Activated CD4-positive, alpha-beta T cell treated with anti-CD3 and anti-CD28 coated beads, Interleukin-2, amount 10 ng/mL, durations not matched to agents 24 days and 14 days (primary cell): Measurements from ENCODE around the gene EIF3B. TPM values are rescaled to one million over a fixed set of nuclear protein-coding genes. Genes with fewer than 3 reads are reported as not detected.
"Not testable (repeated sequence)": the region's sequence is repeated elsewhere in the genome, so short reads cannot be mapped to it uniquely, and the experiment has no call there.

ENCODE experiments used
- DNase-seq: peaks from one replicate; pipeline ENCODE4 v3.0.0; 2022
- H3K27ac Mint-ChIP-seq: one replicate; pipeline ENCODE4 v1.8.0; 2022; ENCODE audit warnings: mild to moderate bottlenecking, mixed read lengths
- H3K27me3 Mint-ChIP-seq: one replicate; pipeline ENCODE4 v1.8.0; 2022; ENCODE audit warnings: mixed read lengths
- H3K36me3 Mint-ChIP-seq: one replicate; pipeline ENCODE4 v1.8.0; 2022; ENCODE audit warnings: low read depth, mild to moderate bottlenecking, mixed read lengths
- H3K4me1 Mint-ChIP-seq: one replicate; pipeline ENCODE4 v1.8.0; 2021; ENCODE audit warnings: mixed read lengths
- H3K4me3 Mint-ChIP-seq: one replicate; pipeline ENCODE4 v1.8.0; 2022; ENCODE audit warnings: mild to moderate bottlenecking, moderate library complexity, mixed read lengths
- H3K9me3 Mint-ChIP-seq: one replicate; pipeline ENCODE4 v1.8.0; 2021; ENCODE audit warnings: mixed read lengths
- intact Hi-C: fragments of 100-400 bp; cut with micrococcal nuclease; formaldehyde crosslinking; loops from one replicate; pipeline ENCODE4 v1.15.1; 2023
- total RNA-seq: library from RNA; stranded (reverse); gene quantifications from 2 replicates; pipeline ENCODE4 v1.2.3, GENCODE V29; 2022

The EIF3B gene
- total RNA-seq, 1 donor from 2014 or later: 284 TPM

DNA sequence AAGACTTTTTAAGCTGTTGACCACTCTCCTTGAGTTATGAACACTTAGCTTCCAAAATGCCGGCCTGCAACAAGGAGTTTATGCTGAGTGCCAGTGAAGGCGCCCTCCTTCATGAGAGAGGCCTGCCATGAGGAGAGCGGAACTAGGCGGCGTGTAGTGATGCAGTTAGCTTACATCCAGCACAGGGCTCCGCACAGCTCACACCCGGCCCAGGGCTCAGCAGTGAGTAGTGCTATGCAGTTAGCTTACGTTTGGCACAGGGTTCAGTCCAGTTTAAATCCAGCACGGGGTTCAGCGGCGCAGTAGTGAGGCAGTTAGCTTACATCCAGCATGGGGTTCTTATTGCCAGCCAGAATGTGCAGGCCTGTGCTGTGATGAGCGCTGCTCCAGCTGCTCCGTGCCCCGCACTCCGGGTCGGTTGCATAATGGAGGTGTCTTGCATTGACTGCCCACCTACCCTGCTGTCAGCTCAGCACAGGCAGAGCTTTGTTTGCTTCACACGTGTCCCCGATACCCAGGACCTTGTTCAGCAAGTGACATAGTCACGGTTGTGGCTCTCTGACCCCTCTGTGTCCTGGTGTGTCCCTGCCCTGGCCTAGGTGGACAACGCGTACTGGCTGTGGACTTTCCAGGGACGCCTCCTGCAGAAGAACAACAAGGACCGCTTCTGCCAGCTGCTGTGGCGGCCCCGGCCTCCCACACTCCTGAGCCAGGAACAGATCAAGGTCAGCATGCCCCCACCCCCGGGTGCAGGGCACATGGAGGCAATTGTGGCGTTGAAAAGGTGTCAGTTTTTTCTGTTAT, 21.9 kb downstream of the EIF3B start:
- Mint-ChIP-seq H3K27ac (no peak overlapping the region), H3K36me3 (peaks cover 82% of the 10 kb centered on the region), H3K27me3 (no peaks in the 10 kb centered on the region), H3K4me1 (peaks cover 4% of the 10 kb centered on the region), H3K9me3 (no peaks in the 10 kb centered on the region), H3K4me3 (no peak overlapping the region)
- DNase-seq: peak; percentile 52
- intact Hi-C loops: no loop called here

DNA sequence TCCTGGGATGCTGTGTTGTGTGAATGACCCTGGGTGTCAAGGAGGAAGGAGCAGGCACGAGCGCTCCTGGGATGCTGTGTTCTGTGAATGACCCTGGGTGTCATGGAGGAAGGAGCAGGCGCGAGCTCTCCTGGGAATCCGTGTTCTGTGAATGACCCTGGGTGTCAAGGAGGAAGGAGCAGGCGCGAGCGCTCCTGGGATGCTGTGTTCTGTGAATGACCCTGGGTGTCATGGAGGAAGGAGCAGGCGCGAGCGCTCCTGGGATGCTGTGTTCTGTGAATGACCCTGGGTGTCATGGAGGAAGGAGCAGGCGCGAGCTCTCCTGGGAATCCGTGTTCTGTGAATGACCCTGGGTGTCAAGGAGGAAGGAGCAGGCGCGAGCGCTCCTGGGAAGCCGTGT, 22.9 kb downstream of the EIF3B start:
- H3K27ac Mint-ChIP-seq, H3K9me3 Mint-ChIP-seq, DNase-seq, intact Hi-C loops, H3K4me3 Mint-ChIP-seq, H3K4me1 Mint-ChIP-seq, H3K27me3 Mint-ChIP-seq: not testable (repeated sequence)
- peaks cover 79% of the 10 kb centered on the region for H3K36me3 Mint-ChIP-seq

GRCh38 chr7:2378125-2378524, 23.5 kb downstream of the EIF3B start:
- Mint-ChIP-seq H3K36me3 (peaks cover 74% of the 10 kb centered on the region), H3K27ac (peak overlapping the region; percentile 49)
- DNase-seq: not testable (repeated sequence)

DNA sequence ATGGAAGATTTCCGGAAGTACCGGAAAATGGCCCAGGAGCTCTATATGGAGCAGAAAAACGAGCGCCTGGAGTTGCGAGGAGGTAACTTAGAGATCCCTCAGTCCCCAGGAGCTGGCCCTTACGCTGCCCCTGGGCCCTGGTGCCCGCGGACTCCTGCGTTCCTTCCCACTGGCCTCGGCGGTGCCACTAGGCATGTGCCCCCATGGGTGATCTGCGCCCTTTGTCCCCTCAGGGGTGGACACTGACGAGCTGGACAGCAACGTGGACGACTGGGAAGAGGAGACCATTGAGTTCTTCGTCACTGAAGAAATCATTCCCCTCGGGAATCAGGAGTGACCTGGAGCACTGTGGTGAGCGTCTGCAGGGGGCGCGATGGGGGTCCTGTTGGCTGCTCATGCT, 24.5 kb downstream of the EIF3B start:
- no peak overlapping the region for H3K27ac Mint-ChIP-seq
- intact Hi-C loops: no loop called here
- H3K27me3 Mint-ChIP-seq: no peaks in the 10 kb centered on the region
- H3K36me3 Mint-ChIP-seq: peaks cover 68% of the 10 kb centered on the region
- peaks cover 4% of the 10 kb centered on the region for H3K4me1 Mint-ChIP-seq
- no peak overlapping the region for H3K4me3 Mint-ChIP-seq
- no peaks in the 10 kb centered on the region for H3K9me3 Mint-ChIP-seq
- peak; percentile 54 for DNase-seq

More at GRCh38 chr7:2378125-2378524, 23.5 kb downstream of the EIF3B start:
- H3K9me3 Mint-ChIP-seq, H3K4me1 Mint-ChIP-seq, H3K27me3 Mint-ChIP-seq, intact Hi-C loops, H3K4me3 Mint-ChIP-seq: not testable (repeated sequence)

GRCh38 chr7:2379821-2380450, 25.3 kb downstream of the EIF3B start:
- Mint-ChIP-seq H3K27ac (no peak overlapping the region), H3K27me3 (no peaks in the 10 kb centered on the region), H3K4me3 (no peak overlapping the region), H3K9me3 (no peaks in the 10 kb centered on the region), H3K36me3 (peaks cover 67% of the 10 kb centered on the region), H3K4me1 (peaks cover 4% of the 10 kb centered on the region)
- no peak for DNase-seq
- intact Hi-C loops: no loop called here

GRCh38 chr7:2380461-2380860, 25.8 kb downstream of the EIF3B start:
- DNase-seq: no peak
- Mint-ChIP-seq H3K4me3 (no peak overlapping the region), H3K9me3 (no peaks in the 10 kb centered on the region), H3K4me1 (peaks cover 2% of the 10 kb centered on the region), H3K36me3 (peaks cover 63% of the 10 kb centered on the region), H3K27me3 (no peaks in the 10 kb centered on the region), H3K27ac (peak overlapping the region; percentile 19)
- intact Hi-C loops: no loop called here

DNA sequence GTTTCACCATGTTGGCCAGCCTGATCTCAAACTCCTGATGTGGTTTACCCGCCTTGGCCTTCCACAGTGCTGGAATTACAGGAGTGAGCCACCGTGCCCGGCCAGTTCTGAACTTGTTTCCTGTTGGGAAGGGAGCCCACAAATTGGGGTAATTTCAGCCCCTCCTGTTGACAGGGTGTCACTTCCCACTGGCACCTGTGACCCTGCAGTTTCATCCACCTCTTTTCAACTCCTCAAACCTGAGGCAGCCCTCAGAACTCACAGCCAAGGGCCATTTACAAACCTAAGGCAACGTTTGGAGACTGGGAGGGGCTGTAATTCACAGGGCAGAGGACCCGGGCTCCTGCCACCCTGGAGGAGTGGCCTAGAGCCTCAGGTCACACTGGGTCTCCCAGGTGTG, 26.6 kb downstream of the EIF3B start:
- no peak for DNase-seq
- intact Hi-C loops: no loop called here
- H3K27ac Mint-ChIP-seq: peak overlapping the region; percentile 25
- H3K36me3 Mint-ChIP-seq: peaks cover 58% of the 10 kb centered on the region
- no peak overlapping the region for H3K4me3 Mint-ChIP-seq
- H3K4me1 Mint-ChIP-seq: peaks cover 2% of the 10 kb centered on the region
- H3K9me3 Mint-ChIP-seq: no peaks in the 10 kb centered on the region
- no peaks in the 10 kb centered on the region for H3K27me3 Mint-ChIP-seq

- H3K4me1 Mint-ChIP-seq: peaks cover 2% of the 10 kb centered on the region
- H3K27ac Mint-ChIP-seq: no peak overlapping the region
- H3K4me3 Mint-ChIP-seq: no peak overlapping the region
- H3K9me3 Mint-ChIP-seq: no peaks in the 10 kb centered on the region
- no peaks in the 10 kb centered on the region for H3K27me3 Mint-ChIP-seq
- intact Hi-C loops: no loop called here
- H3K36me3 Mint-ChIP-seq: peaks cover 50% of the 10 kb centered on the region
- DNase-seq: no peak
Measured at GRCh38 chr7:2381881-2382509, 27.4 kb downstream of the EIF3B start.

DNA sequence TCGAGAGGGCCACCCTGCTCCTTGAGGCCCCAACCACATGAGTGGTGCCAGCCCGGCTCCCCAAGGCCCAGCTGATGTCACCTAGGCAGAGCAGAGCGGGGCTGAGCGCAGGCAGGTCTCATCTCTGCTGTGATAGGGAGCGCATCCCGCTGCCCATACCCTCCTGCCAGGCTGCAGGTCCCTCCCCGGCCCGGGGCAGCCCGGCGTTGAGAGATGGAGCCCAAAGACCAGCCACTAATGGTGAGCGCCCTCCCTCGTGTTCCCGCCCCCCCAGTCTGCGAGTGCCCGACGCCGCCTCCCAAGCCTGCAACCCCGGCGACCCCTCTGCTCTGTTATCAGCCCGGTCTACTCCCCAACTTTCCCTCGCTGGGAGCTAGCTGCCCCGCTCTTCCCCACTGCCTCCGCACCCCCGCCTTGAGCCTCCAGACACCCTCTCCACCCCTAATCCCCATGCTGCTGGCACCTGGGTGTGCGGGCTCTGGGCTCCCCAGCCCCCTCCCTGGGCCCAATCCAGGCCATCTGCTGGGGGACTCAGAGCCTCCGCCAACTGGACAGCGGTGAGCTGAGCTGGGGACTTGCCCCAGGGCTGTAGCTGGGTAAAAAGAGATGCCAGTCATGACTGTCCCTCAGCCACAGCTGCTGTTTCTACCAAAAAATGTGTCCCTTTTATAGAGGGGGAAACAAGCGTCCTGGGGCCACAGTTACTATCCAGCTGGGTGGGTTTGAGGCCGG, 29.1 kb downstream of the EIF3B start:
- H3K27ac Mint-ChIP-seq: no peak overlapping the region
- DNase-seq: no peak

DNA sequence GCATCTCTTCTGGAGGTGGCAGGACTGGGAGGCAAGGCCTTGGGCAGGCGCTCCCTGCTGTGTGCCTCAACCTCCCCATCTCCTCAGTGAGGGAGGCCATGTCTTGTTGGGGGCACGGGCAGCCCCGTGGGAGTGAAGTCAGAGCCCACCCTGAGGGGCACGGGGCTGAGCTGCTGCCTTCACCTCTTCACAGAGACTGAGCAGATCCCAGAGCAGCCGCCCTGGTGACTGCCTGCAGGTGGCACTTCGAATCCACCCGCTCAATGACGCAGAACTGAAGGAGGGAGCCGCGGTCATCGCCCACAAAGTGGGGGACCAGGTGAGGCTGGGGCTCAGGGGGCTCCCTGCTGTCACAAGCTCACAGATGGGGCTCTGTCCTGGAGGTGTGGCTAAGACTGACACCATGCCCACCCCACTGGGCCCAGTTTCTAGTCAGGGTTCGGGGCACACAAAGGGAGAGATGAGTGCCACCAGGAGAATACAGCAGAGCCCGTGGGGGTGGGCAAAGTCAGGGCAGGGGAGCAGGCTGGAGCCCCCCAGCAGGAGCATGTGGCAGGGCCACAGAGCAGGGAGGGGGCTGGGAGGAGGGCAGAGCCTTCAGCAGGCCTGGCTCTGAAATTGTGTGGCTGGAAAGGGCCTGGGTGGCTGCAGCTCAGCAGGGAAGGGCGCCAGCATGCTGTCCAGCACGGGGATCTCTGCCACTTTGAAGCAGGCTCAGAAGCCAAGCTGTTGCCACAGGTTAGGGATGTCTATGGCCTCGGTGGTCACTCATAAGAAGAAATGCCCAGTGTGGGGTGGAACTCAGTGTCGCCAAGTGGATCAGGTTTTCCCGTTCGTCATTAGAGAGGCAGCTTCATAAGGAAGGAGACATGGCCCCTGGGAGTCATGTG, 30.0 kb downstream of the EIF3B start:
- Mint-ChIP-seq H3K4me1 (no peaks in the 10 kb centered on the region), H3K27ac (no peak overlapping the region), H3K27me3 (no peaks in the 10 kb centered on the region), H3K36me3 (peaks cover 30% of the 10 kb centered on the region), H3K4me3 (no peak overlapping the region), H3K9me3 (no peaks in the 10 kb centered on the region)
- no peak for DNase-seq
- intact Hi-C loops: no loop called here

More for the DNA sequence above, 29.1 kb downstream of the EIF3B start:
- Mint-ChIP-seq H3K36me3 (peaks cover 39% of the 10 kb centered on the region), H3K9me3 (no peaks in the 10 kb centered on the region), H3K27me3 (no peaks in the 10 kb centered on the region), H3K4me3 (no peak overlapping the region), H3K4me1 (no peaks in the 10 kb centered on the region)
- intact Hi-C loops: no loop called here

- DNase-seq, H3K4me3 Mint-ChIP-seq, H3K9me3 Mint-ChIP-seq, H3K4me1 Mint-ChIP-seq, H3K27ac Mint-ChIP-seq, H3K27me3 Mint-ChIP-seq, intact Hi-C loops: not testable (repeated sequence)
- peaks cover 19% of the 10 kb centered on the region for H3K36me3 Mint-ChIP-seq
Measured at GRCh38 chr7:2386122-2386521, 31.5 kb downstream of the EIF3B start.

DNA sequence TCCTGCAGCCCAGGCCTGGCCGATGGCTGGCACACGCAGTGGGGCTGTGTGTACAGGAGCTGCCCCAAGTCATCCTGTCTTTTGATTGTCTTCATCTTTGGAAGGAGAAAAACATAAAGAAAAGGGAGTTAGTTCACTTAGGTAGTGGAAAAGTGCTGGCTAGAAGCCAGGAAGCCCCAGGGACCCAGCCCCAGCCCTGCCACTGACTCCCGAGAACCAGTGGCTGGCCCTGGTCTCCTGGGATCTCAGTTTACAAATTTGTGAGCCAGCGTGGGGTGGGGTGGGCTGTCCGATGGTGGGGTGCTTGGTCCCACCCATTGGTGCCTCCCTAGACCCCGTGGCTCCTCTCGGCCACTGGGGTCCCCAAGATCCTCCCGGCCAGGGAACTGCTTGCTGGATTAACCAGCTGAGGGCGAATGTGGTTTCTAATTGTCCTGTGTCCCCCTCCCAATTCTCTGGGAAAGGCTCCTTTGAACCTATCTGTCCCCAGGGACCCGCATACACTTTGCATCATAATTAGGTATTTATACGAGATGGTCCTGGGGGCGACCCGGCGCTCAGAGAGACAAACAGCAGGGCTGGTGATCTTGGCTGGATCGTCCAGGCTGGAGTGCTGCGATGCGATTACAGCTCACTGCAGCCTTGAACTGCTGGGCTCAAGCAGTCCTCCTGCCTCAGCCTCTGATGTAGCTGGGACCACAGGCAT, 32.5 kb downstream of the EIF3B start:
- H3K4me1 Mint-ChIP-seq: no peaks in the 10 kb centered on the region
- intact Hi-C loops: no loop called here
- no peak for DNase-seq
- no peaks in the 10 kb centered on the region for H3K9me3 Mint-ChIP-seq
- H3K27ac Mint-ChIP-seq: no peak overlapping the region
- no peak overlapping the region for H3K4me3 Mint-ChIP-seq
- H3K27me3 Mint-ChIP-seq: no peaks in the 10 kb centered on the region
- peaks cover 12% of the 10 kb centered on the region for H3K36me3 Mint-ChIP-seq
